Measurements from ENCODE around the gene BMAL1. TPM values are rescaled to one million over a fixed set of nuclear protein-coding genes. Genes with fewer than 3 reads are reported as not detected.

The BMAL1 gene
- total RNA-seq, 3 donors from 2014 or later (not counting 1 experiment from before 2014, with no cell fraction given): 142 to 162 (median 145) TPM

DNA sequence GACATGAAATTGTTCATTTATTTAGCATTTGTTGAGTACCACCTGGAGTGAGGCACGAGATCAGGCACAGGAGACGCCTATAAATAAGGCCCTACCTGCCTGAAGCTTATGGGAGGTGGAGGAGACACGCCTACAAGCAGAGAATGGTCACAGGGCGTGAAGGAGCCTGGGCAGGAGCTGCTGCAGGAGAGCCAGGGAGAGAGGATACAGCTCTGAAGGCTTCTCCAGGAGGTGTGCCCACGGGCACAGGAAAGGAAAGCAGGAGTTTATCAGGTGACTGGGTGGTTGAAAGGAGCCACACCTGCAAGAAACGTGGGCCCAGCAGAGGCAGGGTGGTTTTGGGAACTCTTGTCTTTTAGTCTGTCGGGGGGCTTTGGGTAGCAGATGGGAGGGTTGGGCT, 70.3 kb downstream of the BMAL1 start:
- Mint-ChIP-seq H3K27ac (peak overlapping the region; percentile 75 to 89), H3K9me3 (no peaks in the 10 kb centered on the region), H3K4me1 (peaks cover 80 to 82% of the 10 kb centered on the region in 2 donors), H3K4me3 (peak overlapping the region; percentile 22), H3K36me3 (no peaks in the 10 kb centered on the region), H3K27me3 (ENCODE audit: low read depth in 2 of 2) (no peaks in the 10 kb centered on the region)
- 60% methylated on average over 7 of the region's 7 CpGs for WGBS (ENCODE audit: insufficient coverage)
- H3K4me1 ChIP-seq (ENCODE audit: control insufficient read depth, insufficient read depth, low read length): peaks cover 14% of the 10 kb centered on the region
- no peaks in the 10 kb centered on the region for H3K9me3 ChIP-seq (ENCODE audit: control insufficient read depth, insufficient read depth, low read length)
- intact Hi-C loops (cut with micrococcal nuclease): no loop called here
- no peaks in the 10 kb centered on the region for H3K27me3 ChIP-seq (ENCODE audit: control insufficient read depth, insufficient read depth, low read length)
- DNase-seq (no peak), ATAC-seq (peak in 1 of 3 donors; percentile 2)
- H3K36me3 ChIP-seq (ENCODE audit: control insufficient read depth, insufficient read depth, low read length): peaks cover 21% of the 10 kb centered on the region
- H3K4me3 ChIP-seq (ENCODE audit: low read length): no peak overlapping the region
- no peak for TF ChIP-seq CTCF (IDR thresholded peaks at IDR 0.05)
- H3K27ac ChIP-seq (ENCODE audit: low read length): no peak overlapping the region

GRCh38 chr11:13348305-13348704, 70.7 kb downstream of the BMAL1 start:
- Mint-ChIP-seq H3K4me1 (peaks cover 78% of the 10 kb centered on the region in 2 donors), H3K36me3 (no peaks in the 10 kb centered on the region), H3K9me3 (no peaks in the 10 kb centered on the region), H3K27ac (peak overlapping the region; percentile 75 to 89), H3K27me3 (ENCODE audit: low read depth in 2 of 2) (no peaks in the 10 kb centered on the region), H3K4me3 (peak overlapping the region; percentile 47)
- Histone ChIP-seq H3K27ac (ENCODE audit: low read length) (no peak overlapping the region), H3K4me1 (ENCODE audit: control insufficient read depth, insufficient read depth, low read length) (peaks cover 14% of the 10 kb centered on the region), H3K36me3 (ENCODE audit: control insufficient read depth, insufficient read depth, low read length) (peaks cover 22% of the 10 kb centered on the region), H3K4me3 (ENCODE audit: low read length) (no peak overlapping the region), H3K27me3 (ENCODE audit: control insufficient read depth, insufficient read depth, low read length) (no peaks in the 10 kb centered on the region), H3K9me3 (ENCODE audit: control insufficient read depth, insufficient read depth, low read length) (no peaks in the 10 kb centered on the region)
- intact Hi-C loops (cut with micrococcal nuclease): no loop called here
- WGBS (ENCODE audit: insufficient coverage): 8% methylated on average over 3 of the region's 3 CpGs
- no peak for TF ChIP-seq CTCF (IDR thresholded peaks at IDR 0.05)
- DNase-seq (no peak), ATAC-seq (peak in 1 of 3 donors; percentile 33)

GRCh38 chr11:13349046-13349445, 71.5 kb downstream of the BMAL1 start:
- Mint-ChIP-seq H3K27me3 (ENCODE audit: low read depth in 2 of 2) (no peaks in the 10 kb centered on the region), H3K9me3 (no peaks in the 10 kb centered on the region), H3K4me1 (peaks cover 71 to 72% of the 10 kb centered on the region in 2 donors), H3K4me3 (no peak overlapping the region), H3K27ac (peak overlapping the region in 1 of 2 donors; percentile 75), H3K36me3 (no peaks in the 10 kb centered on the region)
- peaks cover 22% of the 10 kb centered on the region for H3K36me3 ChIP-seq (ENCODE audit: control insufficient read depth, insufficient read depth, low read length)
- no peaks in the 10 kb centered on the region for H3K9me3 ChIP-seq (ENCODE audit: control insufficient read depth, insufficient read depth, low read length)
- intact Hi-C loops (cut with micrococcal nuclease): no loop called here
- 90% methylated on average over 6 of the region's 6 CpGs for WGBS (ENCODE audit: insufficient coverage)
- ATAC-seq (no peak), DNase-seq (no peak)
- peaks cover 14% of the 10 kb centered on the region for H3K4me1 ChIP-seq (ENCODE audit: control insufficient read depth, insufficient read depth, low read length)
- H3K4me3 ChIP-seq (ENCODE audit: low read length): no peak overlapping the region
- H3K27ac ChIP-seq (ENCODE audit: low read length): no peak overlapping the region
- no peaks in the 10 kb centered on the region for H3K27me3 ChIP-seq (ENCODE audit: control insufficient read depth, insufficient read depth, low read length)
- no peak for TF ChIP-seq CTCF (IDR thresholded peaks at IDR 0.05)

GRCh38 chr11:13349581-13349980, 72.0 kb downstream of the BMAL1 start:
- TF ChIP-seq CTCF (IDR thresholded peaks at IDR 0.05): no peak
- Mint-ChIP-seq H3K36me3 (no peaks in the 10 kb centered on the region), H3K4me3 (no peak overlapping the region), H3K27me3 (ENCODE audit: low read depth in 2 of 2) (no peaks in the 10 kb centered on the region), H3K4me1 (peaks cover 66 to 72% of the 10 kb centered on the region in 2 donors), H3K27ac (peak overlapping the region; percentile 67 to 68), H3K9me3 (no peaks in the 10 kb centered on the region)
- peaks cover 14% of the 10 kb centered on the region for H3K4me1 ChIP-seq (ENCODE audit: control insufficient read depth, insufficient read depth, low read length)
- no peak overlapping the region for H3K4me3 ChIP-seq (ENCODE audit: low read length)
- H3K36me3 ChIP-seq (ENCODE audit: control insufficient read depth, insufficient read depth, low read length): peaks cover 27% of the 10 kb centered on the region
- intact Hi-C loops (cut with micrococcal nuclease): no loop called here
- no peaks in the 10 kb centered on the region for H3K9me3 ChIP-seq (ENCODE audit: control insufficient read depth, insufficient read depth, low read length)
- DNase-seq (no peak), ATAC-seq (no peak)
- WGBS (ENCODE audit: insufficient coverage): 88% methylated on average over 6 of the region's 6 CpGs
- no peaks in the 10 kb centered on the region for H3K27me3 ChIP-seq (ENCODE audit: control insufficient read depth, insufficient read depth, low read length)
- no peak overlapping the region for H3K27ac ChIP-seq (ENCODE audit: low read length)

All from natural killer cell (primary cell).